B cell (primary cell): ENCODE measurements around the gene XPNPEP3. TPM values are rescaled to one million over a fixed set of nuclear protein-coding genes. Genes with fewer than 3 reads are reported as not detected.

Experiments used
- ATAC-seq: fragments of 200-7000 bp; cut with Tn5 transposase; one replicate; pipeline ENCODE4 v1.10.0; 2021; ENCODE audit warnings: low read depth, mild to moderate bottlenecking, moderate number of reproducible peaks, moderate library complexity
- CTCF ChIA-PET: fragments of 350-600 bp; sonication (Branson Sonifier 250); formaldehyde crosslinking; loops from one replicate; lab custom pipeline; 2021; ENCODE audit warnings: antibody characterized with exemption, inconsistent platforms; lab: Charles Lee
- POLR2A ChIA-PET: fragments of 350-600 bp; sonication (Branson Sonifier 250); formaldehyde crosslinking; loops from one replicate; lab custom pipeline; 2021; ENCODE audit warnings: antibody characterized with exemption; lab: Charles Lee
- DNase-seq: peaks from one replicate; pipeline ENCODE4 v3.0.0; 2013
- H2AFZ ChIP-seq: 2 replicates; pipeline ENCODE4 v1.6.1; 2012; ENCODE audit warnings: mild to moderate bottlenecking, low read depth, low read length; ENCODE audit not compliant: insufficient read depth, poor library complexity, severe bottlenecking
- H3K27ac ChIP-seq, 2 donors: 1 replicate in 1 of 2; 2 replicates in 1 of 2; pipeline ENCODE4 v1.5.1; 2012 to 2013; ENCODE audit warnings: low read length in 2 of 2, mild to moderate bottlenecking in 2 of 2, moderate library complexity in 1 of 2
- H3K27me3 ChIP-seq, 4 experiments: fragments of 200-600 bp in 1 of 4; sonication (generic) in 1 of 4; replicated peaks in 1 of 4; 1 replicate in 2 of 4; 2 replicates in 2 of 4; pipeline versions ENCODE4 v1.6.1 to v1.7.0; 2013 to 2016; ENCODE audit warnings: low read length in 3 of 4, mild to moderate bottlenecking in 2 of 4, mixed read lengths in 1 of 4, moderate library complexity in 1 of 4; ENCODE audit not compliant: insufficient read depth in 4 of 4, control insufficient read depth in 3 of 4; ENCODE audit errors: control extremely low read depth in 1 of 4
- H3K36me3 ChIP-seq, 2 experiments: replicated peaks in 1 of 2; 1 replicate in 1 of 2; 2 replicates in 1 of 2; pipeline versions ENCODE4 v1.6.1 to v1.7.1; 2013; ENCODE audit warnings: low read length in 1 of 2; ENCODE audit not compliant: insufficient read depth in 2 of 2, control insufficient read depth in 1 of 2; ENCODE audit errors: control extremely low read depth in 1 of 2, extremely low read depth in 1 of 2
- H3K4me1 ChIP-seq, 2 donors: fragments of 200-600 bp in 1 of 2; sonication (generic) in 1 of 2; 1 replicate in 1 of 2; 2 replicates in 1 of 2; pipeline versions ENCODE4 v1.5.1 to v1.6.1; 2013 to 2017; ENCODE audit warnings: low read length in 2 of 2; ENCODE audit not compliant: control insufficient read depth in 2 of 2, insufficient read depth in 2 of 2
- H3K4me2 ChIP-seq: replicated peaks from 2 replicates; pipeline ENCODE3; 2012; ENCODE audit warnings: mild to moderate bottlenecking, low read depth, low read length; ENCODE audit not compliant: poor library complexity, severe bottlenecking
- H3K4me3 ChIP-seq, 5 experiments: fragments of 200-600 bp in 1 of 5; sonication (generic) in 1 of 5; 1 replicate in 3 of 5; 2 replicates in 2 of 5; pipeline versions ENCODE4 v1.5.1 to v1.7.0; 2011 to 2016; ENCODE audit warnings: low read length in 4 of 5, mild to moderate bottlenecking in 4 of 5, low read depth in 2 of 5, control low read depth in 1 of 5, moderate library complexity in 1 of 5; ENCODE audit not compliant: insufficient read depth in 1 of 5; ENCODE audit errors: control extremely low read depth in 1 of 5, extremely low read depth in 1 of 5
- H3K79me2 ChIP-seq: fragments of 200-600 bp; sonication (generic); one replicate; pipeline ENCODE4 v1.6.0; 2016; ENCODE audit warnings: low read length; ENCODE audit not compliant: control insufficient read depth, insufficient read depth
- H3K9ac ChIP-seq: fragments of 200-600 bp; sonication (generic); 2 replicates; pipeline ENCODE4 v1.6.1; 2017; ENCODE audit warnings: mild to moderate bottlenecking, low read length, moderate library complexity
- H3K9me3 ChIP-seq, 3 donors: one replicate each; pipeline versions ENCODE4 v1.6.1 to v1.7.1; 2013; ENCODE audit warnings: low read length in 2 of 3; ENCODE audit not compliant: control insufficient read depth in 2 of 3, insufficient read depth in 1 of 3; ENCODE audit errors: control extremely low read depth in 1 of 3
- H4K20me1 ChIP-seq: 2 replicates; pipeline ENCODE4 v1.6.0; 2012; ENCODE audit warnings: mild to moderate bottlenecking, low read length; ENCODE audit not compliant: insufficient read depth, control insufficient read depth, poor library complexity, severe bottlenecking
- H3K27ac Mint-ChIP-seq: one replicate; pipeline ENCODE4 v1.8.0; 2021; ENCODE audit warnings: mixed read lengths
- H3K27me3 Mint-ChIP-seq: one replicate; pipeline ENCODE4 v1.8.0; 2021; ENCODE audit warnings: mixed read lengths
- H3K4me1 Mint-ChIP-seq: one replicate; pipeline ENCODE4 v1.8.0; 2021; ENCODE audit warnings: mixed read lengths
- H3K4me3 Mint-ChIP-seq: one replicate; pipeline ENCODE4 v1.8.0; 2021; ENCODE audit warnings: mixed read lengths
- H3K9me3 Mint-ChIP-seq: one replicate; pipeline ENCODE4 v1.8.0; 2022; ENCODE audit warnings: mixed read lengths; ENCODE audit not compliant: insufficient read depth
- EZH2 ChIP-seq: IDR thresholded peaks from 2 replicates; pipeline ENCODE4 v1.6.1; 2012; ENCODE audit warnings: borderline replicate concordance, low read depth, mild to moderate bottlenecking, moderate library complexity, low read length; ENCODE audit not compliant: insufficient read depth, poor library complexity, severe bottlenecking
- WGBS: methylation state at CpG from one replicate; pipeline ENCODE4 v1.1.5; 2013; ENCODE audit warnings: missing lambda C conversion rate; ENCODE audit not compliant: insufficient coverage; 5-methylcytosine and 5-hydroxymethylcytosine counted together
- intact Hi-C: fragments of 100-400 bp; cut with micrococcal nuclease; formaldehyde crosslinking; loops from one replicate; pipeline ENCODE4 v1.10.0; 2022
- polyA plus RNA-seq: library from polyadenylated mRNA; depleted of rRNA; stranded (reverse); fragments of >200 nt; gene quantifications from 2 replicates; pipeline ENCODE4 v1.2.3, GENCODE V29; 2012
- total RNA-seq, 2 donors: library from RNA; stranded (reverse); fragments of 120-200 nt in 1 of 2; gene quantifications; 1 replicate in 1 of 2; 2 replicates in 1 of 2; pipeline versions ENCODE4 v1.2.3 to v1.2.4, GENCODE V29; 2013 to 2022
- TF ChIP-seq, protein P1 (sequence below): fragments of 200-600 bp; IDR thresholded peaks from one replicate; pipeline ENCODE4 v1.8.0; 2022; ENCODE audit warnings: antibody characterized with exemption, mild to moderate bottlenecking

XPNPEP3 gene
- total and polyA plus RNA-seq, 2 donors (not counting 1 experiment from before 2014, with no cell fraction given), result 7.9 to 18.9 TPM

GRCh38 chr22:40975366-40975765, 118.4 kb downstream of the XPNPEP3 start:
- WGBS, result 83% methylated on average over 1 of the region's 1 CpG
- Histone ChIP-seq H3K9ac (no peak overlapping the region), H3K27ac (no peak overlapping the region), H3K36me3 (peaks cover 0 to 14% of the 10 kb centered on the region in 2 experiments), H3K27me3 (no peaks in the 10 kb centered on the region), H2AFZ (no peak overlapping the region), H3K4me1 (no peaks in the 10 kb centered on the region), H3K4me2 (no peak overlapping the region), H3K79me2 (no peaks in the 10 kb centered on the region), H3K4me3 (no peak overlapping the region), H3K9me3 (no peaks in the 10 kb centered on the region), H4K20me1 (peaks cover 8% of the 10 kb centered on the region)
- intact Hi-C loops, result no loop called here
- no peaks in the 10 kb centered on the region for H3K9me3 Mint-ChIP-seq
- ChIA-PET POLR2A (no interaction called here), CTCF (no interaction called here)
- no peaks in the 10 kb centered on the region for H3K4me1 Mint-ChIP-seq
- no peaks in the 10 kb centered on the region for H3K27me3 Mint-ChIP-seq
- DNase-seq (no peak), ATAC-seq (no peak)
- TF ChIP-seq, protein P1, sequence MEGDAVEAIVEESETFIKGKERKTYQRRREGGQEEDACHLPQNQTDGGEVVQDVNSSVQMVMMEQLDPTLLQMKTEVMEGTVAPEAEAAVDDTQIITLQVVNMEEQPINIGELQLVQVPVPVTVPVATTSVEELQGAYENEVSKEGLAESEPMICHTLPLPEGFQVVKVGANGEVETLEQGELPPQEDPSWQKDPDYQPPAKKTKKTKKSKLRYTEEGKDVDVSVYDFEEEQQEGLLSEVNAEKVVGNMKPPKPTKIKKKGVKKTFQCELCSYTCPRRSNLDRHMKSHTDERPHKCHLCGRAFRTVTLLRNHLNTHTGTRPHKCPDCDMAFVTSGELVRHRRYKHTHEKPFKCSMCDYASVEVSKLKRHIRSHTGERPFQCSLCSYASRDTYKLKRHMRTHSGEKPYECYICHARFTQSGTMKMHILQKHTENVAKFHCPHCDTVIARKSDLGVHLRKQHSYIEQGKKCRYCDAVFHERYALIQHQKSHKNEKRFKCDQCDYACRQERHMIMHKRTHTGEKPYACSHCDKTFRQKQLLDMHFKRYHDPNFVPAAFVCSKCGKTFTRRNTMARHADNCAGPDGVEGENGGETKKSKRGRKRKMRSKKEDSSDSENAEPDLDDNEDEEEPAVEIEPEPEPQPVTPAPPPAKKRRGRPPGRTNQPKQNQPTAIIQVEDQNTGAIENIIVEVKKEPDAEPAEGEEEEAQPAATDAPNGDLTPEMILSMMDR, result no peak
- no peak for TF ChIP-seq EZH2
- H3K4me3 Mint-ChIP-seq, result no peak overlapping the region
- H3K27ac Mint-ChIP-seq, result no peak overlapping the region

- Histone ChIP-seq H3K27ac (no peak overlapping the region), H4K20me1 (no peaks in the 10 kb centered on the region), H3K4me2 (no peak overlapping the region), H3K79me2 (no peaks in the 10 kb centered on the region), H3K27me3 (no peaks in the 10 kb centered on the region), H3K4me1 (peaks cover 0 to under 1% of the 10 kb centered on the region in 2 donors), H3K4me3 (no peak overlapping the region), H3K36me3 (peaks cover 0 to 9% of the 10 kb centered on the region in 2 experiments), H3K9ac (no peak overlapping the region), H3K9me3 (no peaks in the 10 kb centered on the region), H2AFZ (no peak overlapping the region)
- no peaks in the 10 kb centered on the region for H3K9me3 Mint-ChIP-seq
- no peak overlapping the region for H3K27ac Mint-ChIP-seq
- WGBS, result 87% methylated on average over 13 of the region's 18 CpGs
- no peak overlapping the region for H3K4me3 Mint-ChIP-seq
- no peaks in the 10 kb centered on the region for H3K27me3 Mint-ChIP-seq
- no peak for DNase-seq
- ATAC-seq, result no peak
- no peaks in the 10 kb centered on the region for H3K4me1 Mint-ChIP-seq
- ChIA-PET POLR2A (interaction anchor here (0.7 kb wide), 1 partner anchor 12 kb away, joined by 6 read pairs; no protein-coding TSS in a partner anchor), CTCF (no interaction called here)
- TF ChIP-seq, protein P1, result no peak
- TF ChIP-seq EZH2, result no peak
- intact Hi-C loops, result no loop called here
Measured at GRCh38 chr22:40976866-40977700, 120.1 kb downstream of the XPNPEP3 start.
